Right ventricle myocardium inferior (tissue), 1 donor: ENCODE measurements around the gene SORCS3. TPM values are rescaled to one million over a fixed set of nuclear protein-coding genes. Genes with fewer than 3 reads are reported as not detected.

Experiments
- ATAC-seq: fragments of 200-7000 bp; cut with Tn5 transposase; one replicate; pipeline ENCODE4 v1.9.1; 2020; ENCODE audit warnings: mild to moderate bottlenecking, moderate library complexity
- DNase-seq: peaks from one replicate; pipeline ENCODE4 v3.0.0; 2021; ENCODE audit errors: missing footprints
- intact Hi-C: fragments of 100-400 bp; cut with DNase I; formaldehyde crosslinking; loops from one replicate; pipeline ENCODE4 v1.11.0; 2022
- total RNA-seq: library from RNA; stranded (reverse); fragmentation: NEBNext Ultra II Directional; extraction: Animal tissue kit (Norgen Biotek cat#: 25700); gene quantifications from one replicate; pipeline ENCODE4 v1.2.1, GENCODE V29; 2021
- donor health status: DM: no; HTN: yes; CAD: no; lungs with severe emphysema.

SORCS3 gene
- total RNA-seq, 1 donor from 2014 or later, result 0.08 TPM

DNA sequence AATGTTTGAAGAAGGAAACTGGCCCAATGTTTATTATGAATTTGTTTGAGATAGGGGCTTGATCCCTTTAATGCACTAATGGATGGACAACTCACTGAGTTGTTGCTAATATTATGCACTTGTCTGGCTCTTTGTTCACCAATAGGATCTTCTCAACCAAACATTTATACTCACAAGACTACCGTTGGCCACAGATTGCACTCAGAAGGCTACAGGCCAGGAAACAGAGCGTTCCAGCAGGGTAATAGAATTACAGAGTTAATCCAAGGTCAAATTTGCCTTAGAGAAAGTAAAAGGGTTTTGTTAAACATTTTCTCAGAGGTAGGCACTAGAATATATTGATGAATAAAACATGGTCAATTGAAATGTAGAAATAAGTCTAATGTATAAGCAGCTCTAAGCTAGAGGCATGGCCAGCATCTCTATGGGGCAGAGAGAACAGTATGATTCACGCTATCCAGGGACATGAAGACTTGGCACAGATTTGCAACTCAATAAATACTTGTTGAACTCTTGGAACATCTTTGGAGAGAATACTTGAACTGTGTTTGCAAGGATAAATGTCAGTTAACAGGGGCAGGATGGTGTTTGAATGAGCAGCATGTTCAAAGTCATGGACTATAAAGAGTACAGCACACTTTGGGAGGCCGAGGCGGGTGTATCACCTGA lies 606.9 kb downstream of the SORCS3 start:
- intact Hi-C loops, result no loop called here
- ATAC-seq (peak; percentile 61), DNase-seq (no peak)

DNA sequence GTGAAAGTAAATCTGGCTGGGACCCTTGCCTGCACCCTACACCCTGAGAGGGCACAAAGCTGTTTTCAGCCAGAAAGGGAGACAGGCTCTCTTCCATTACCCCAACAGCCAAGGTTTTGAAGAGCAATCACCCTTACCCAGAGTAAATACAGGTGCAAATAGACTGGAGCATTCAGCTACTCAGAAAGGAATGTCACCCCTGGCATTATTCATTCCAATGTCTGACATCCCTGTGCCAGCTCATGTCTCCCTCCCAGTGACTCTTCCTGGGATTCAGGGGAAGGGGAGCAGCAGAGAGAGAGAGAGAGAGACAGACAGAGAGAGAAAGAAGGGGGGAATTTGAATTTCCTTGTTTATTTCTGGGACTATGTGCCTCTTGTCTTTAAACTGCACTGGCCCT lies 611.8 kb downstream of the SORCS3 start:
- ATAC-seq (no peak), DNase-seq (no peak)
- intact Hi-C loops, result loop anchor here (5.0 kb wide), 1 partner anchor 116 kb away; no protein-coding TSS in a partner anchor

DNA sequence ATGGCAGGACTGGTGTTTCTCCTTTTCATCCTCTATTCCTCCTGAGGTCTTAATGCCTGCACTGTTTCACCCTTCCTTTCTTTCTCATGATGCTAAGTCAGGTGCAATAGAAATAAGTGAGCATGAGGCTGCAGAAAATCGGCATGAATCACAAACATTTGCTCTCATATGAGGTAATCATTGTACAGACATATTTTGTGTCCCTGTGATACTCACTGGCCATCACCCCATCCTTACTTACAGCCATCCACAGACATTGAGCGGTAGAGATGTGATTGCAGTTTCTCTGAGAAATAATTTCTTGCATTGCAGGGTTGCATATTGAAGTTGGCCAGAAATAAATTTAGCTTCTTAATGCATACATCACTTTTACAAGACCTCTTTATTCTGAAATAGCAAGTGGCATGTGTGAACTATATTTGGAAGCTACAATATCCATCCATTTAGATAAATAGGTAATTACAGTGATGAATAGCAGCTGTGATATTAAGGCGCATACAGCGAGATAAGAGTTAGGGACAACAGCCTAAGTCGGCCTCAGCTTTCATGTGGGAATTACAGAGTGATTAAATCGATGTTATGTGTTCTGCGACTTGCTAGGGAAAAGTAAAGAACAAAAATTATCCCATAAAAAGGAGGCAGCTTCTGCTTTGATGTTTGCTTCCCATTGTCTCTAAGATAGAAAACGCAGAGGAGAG lies 612.6 kb downstream of the SORCS3 start:
- DNase-seq (no peak), ATAC-seq (no peak)
- intact Hi-C loops, result loop anchor here (5.0 kb wide), 1 partner anchor 116 kb away; no protein-coding TSS in a partner anchor

DNA sequence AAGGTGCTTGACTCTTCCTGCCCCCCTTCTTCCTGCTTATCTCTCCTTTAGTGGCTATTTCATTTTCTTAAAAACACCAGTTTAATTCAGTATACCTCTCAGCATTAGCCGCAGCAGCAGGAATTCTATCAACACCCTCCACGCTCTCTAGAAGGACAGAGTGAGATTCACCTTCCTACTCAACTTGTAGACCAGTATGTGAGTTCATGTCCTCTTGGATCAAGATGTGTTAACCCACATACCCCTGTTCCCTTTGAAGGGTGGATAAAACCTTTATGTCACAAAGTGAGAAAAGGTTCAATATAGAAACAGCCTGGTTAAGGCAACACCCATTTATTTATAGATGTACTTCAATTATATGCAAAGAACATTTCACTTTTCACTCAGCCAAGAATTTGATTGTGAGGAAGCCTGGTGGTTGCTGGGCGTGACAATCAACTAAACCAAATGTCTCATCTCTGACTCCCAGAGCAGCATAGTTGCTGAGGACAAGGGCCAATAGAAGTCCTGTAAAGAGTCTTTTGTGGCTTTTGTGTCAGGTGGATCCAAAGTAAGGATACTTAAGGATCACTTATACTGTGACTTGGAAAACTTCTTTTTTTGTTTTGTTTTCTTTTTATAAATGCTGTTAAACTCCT lies 617.1 kb downstream of the SORCS3 start:
- peak; percentile 77 for ATAC-seq
- no peak for DNase-seq
- intact Hi-C loops, result no loop called here

DNA sequence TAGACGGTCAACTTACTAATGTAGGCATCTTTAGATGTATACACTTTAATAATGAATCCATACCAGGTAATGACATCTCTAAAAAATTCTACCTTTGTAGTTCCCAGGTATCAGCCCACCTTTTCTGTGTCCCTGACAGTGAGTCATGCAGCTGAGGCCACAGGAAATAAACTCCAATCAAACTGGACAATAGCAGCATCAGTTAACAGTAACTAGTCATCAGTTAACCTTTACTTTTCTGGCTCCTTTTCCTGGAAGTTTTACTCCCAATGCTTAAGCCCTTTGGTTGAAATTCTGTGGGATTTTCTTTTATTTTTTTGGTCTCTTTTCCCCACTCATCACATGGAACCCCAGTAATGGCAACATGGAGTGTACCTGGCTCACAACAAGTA lies 617.6 kb downstream of the SORCS3 start:
- intact Hi-C loops, result no loop called here
- DNase-seq, result no peak
- no peak for ATAC-seq

DNA sequence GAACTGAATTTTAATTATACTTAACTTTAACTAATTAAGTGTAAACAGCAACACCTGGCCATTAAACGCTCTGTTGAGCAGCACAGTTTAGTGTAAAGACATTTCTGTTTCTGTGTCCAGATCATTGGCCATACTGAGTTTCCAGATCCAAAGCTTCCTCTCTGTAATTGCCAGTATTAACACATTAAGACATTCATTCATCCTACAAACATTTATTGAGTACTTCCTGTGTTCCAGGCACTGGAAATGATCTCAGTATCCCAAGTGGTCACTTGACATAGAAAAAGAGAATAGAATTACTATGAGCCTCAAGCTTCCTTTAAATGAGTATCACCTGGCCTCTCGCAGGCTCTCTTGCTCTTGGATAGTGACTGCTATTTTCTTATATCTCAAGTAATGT lies 618.1 kb downstream of the SORCS3 start:
- no peak for ATAC-seq
- intact Hi-C loops, result no loop called here
- no peak for DNase-seq

DNA sequence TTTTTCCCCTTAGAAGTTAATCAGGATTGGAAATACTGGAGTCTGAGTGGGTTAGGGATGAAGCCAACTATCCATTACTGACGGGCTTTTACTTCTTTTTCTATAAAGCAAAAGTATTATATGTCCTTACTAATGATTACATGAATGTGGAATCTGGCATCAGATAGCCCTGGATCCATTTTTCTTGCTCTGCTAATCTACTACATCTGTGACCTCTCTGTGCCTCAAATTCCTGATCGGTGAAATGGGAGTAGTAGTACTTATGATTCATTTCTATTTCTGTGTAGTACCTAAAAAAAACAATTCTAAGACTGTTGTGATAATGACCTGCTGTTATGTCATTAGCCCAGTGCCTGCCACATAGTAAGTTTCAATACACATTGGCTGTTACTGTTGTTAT lies 621.6 kb downstream of the SORCS3 start:
- ATAC-seq (no peak), DNase-seq (no peak)
- intact Hi-C loops, result loop anchor here (10.0 kb wide), 1 partner anchor 432 kb away; no protein-coding TSS in a partner anchor

DNA sequence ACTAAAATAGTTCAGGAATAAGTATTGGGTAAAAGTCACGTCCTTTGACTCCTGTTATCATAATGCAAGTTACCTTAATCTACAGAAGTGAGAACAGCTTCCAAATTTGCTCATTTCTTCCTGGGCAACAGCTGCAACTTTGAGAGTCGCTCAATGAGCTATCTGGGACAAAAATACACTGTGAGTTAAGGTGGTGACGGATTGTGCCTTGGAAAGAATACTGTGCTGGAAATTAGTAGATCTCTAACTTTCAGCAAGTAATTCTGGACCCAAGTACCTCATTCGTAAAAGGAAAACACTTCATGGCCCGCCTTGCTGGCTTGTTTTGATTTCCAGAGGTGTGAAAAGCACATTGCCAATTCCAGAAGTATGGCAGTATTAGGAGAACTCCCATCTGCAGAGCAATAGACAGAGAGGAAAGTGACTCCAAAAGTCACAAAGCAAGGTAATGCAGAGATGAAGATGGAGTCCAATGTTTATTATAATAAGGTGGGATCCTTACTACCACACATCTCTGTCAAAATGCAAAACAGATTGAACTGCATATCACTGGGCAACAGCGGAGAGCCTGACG lies 626.0 kb downstream of the SORCS3 start:
- intact Hi-C loops, result loop anchor here (10.0 kb wide), 1 partner anchor 428 kb away; no protein-coding TSS in a partner anchor

DNA sequence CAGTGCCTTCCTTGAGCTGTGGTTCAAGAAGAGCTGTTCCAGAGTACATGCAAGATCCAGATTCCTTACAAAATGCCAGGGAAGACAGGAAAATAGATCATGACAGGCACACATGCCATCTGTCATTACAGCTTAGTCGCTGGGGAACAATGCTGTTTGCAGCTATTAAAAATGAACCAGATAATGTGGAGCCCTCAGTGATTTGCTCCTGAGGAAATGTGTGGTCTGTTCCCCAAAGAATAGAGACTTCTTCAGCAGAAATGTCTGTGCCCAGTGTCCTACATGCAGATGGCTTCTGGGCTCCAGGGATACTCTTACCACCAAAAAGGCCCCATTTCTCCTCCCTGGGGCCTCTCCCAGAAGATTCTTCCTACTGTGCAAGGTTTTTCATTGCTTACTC lies 627.9 kb downstream of the SORCS3 start:
- ATAC-seq, result no peak
- no peak for DNase-seq
- intact Hi-C loops, result loop anchor here (10.0 kb wide), 1 partner anchor 426 kb away; no protein-coding TSS in a partner anchor

More for the DNA sequence above, 626.0 kb downstream of the SORCS3 start:
- DNase-seq (no peak), ATAC-seq (peak; percentile 62)

DNA sequence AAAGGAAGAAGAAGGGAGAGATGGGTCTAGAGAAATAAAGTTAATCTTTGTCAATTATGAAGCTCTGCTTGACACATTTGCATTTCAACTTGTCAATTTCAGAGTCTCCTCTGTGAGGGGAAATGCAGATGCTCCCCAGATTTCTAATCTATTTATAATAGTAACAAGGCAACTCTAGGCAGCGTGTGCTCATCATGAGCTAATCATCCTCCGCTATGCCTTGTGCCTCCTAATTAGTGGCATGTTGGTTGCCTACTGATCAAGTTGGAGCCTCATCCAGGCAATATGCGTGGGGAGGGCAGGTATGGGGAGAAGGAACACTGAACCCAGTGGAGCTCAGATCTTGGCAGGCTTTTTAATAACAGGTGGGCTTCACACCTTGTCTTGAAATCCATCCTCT lies 628.6 kb downstream of the SORCS3 start:
- intact Hi-C loops, result loop anchor here (10.0 kb wide), 1 partner anchor 425 kb away; no protein-coding TSS in a partner anchor
- ATAC-seq, result no peak
- no peak for DNase-seq

DNA sequence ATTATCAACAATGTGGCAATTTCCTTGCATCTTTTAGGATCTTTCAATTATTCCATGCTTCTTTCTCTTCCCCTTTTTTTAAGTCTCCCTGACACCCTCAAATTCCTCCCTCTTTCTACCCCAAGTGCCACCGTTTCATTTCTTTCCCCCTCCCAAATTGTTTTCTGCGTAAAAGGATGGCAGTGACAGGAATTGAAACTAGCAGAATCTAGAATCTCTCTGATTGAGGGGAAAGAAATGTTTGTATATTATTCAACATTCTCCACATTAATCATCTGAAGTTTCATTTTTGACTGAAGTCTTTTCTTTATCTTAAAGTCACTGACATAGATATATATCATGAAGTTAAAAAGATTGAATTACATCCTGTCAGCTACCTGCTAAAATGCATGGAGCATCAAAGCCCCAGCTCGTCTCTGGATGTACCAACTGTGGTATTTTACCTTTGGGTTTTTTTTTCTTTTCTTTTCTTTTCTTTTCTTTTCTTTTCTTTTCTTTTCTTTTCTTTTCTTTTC lies 633.5 kb downstream of the SORCS3 start:
- ATAC-seq (no peak), DNase-seq (no peak)
- intact Hi-C loops, result no loop called here

DNA sequence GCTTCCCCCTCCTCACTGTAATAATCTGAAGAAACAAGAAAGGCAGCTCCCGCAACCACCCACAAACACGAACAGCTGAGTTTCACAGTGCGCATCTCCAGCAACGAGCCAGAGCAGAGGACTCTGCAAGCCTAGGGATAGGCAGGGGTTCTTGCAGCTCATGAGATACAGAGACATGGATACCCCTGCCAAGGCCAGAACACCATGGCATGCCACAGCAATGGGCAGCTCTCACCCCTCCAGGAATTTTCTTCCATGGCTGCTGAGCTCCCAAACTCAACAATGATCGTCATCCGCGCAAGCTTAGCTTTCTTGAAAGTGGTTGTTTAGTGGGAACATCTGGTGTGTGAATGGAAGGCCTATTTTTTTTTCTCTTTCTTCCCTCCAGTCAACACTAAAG lies 637.3 kb downstream of the SORCS3 start:
- DNase-seq (no peak), ATAC-seq (no peak)
- intact Hi-C loops, result no loop called here

DNA sequence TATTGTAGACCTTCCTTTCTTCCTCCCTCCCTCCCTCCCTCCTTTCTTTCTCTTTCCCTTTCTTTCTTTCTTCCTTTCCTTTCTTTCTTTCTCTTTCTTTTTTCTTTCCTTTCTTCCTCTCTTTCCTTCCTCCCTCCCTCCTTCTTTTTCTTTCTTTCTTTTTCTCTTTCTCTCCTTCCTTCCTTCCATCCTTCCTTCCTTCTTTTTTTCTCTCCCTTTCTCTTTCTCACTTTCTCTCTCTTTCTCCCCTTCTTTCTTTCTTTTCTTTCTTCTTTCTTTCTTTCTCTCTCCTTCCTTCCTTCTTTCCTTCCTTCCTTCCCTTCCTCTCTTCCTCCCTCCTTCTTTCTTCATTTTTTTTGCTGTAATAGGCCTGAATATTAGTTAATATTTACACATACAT lies 638.0 kb downstream of the SORCS3 start:
- DNase-seq (no peak), ATAC-seq (no peak)
- intact Hi-C loops, result no loop called here

DNA sequence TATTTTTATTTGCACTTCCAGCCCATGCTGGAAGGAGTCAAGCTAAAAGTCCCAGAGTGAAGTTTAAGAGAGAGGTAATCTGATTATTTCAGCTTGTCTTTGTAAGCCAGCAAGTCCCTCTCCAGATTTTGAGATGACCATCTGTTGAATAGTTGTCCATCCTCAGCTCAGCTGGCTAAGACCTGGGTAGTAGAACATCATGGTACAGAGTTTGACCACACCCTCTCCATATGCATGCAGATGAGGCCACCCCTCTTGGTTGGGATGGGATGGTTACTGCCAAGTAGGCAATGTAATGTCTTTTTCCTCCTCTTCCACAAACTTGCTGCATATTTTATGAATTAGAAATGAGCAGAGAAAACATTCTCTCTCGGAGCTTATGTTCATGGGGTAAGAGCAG lies 639.8 kb downstream of the SORCS3 start:
- no peak for ATAC-seq
- DNase-seq, result no peak
- intact Hi-C loops, result no loop called here

DNA sequence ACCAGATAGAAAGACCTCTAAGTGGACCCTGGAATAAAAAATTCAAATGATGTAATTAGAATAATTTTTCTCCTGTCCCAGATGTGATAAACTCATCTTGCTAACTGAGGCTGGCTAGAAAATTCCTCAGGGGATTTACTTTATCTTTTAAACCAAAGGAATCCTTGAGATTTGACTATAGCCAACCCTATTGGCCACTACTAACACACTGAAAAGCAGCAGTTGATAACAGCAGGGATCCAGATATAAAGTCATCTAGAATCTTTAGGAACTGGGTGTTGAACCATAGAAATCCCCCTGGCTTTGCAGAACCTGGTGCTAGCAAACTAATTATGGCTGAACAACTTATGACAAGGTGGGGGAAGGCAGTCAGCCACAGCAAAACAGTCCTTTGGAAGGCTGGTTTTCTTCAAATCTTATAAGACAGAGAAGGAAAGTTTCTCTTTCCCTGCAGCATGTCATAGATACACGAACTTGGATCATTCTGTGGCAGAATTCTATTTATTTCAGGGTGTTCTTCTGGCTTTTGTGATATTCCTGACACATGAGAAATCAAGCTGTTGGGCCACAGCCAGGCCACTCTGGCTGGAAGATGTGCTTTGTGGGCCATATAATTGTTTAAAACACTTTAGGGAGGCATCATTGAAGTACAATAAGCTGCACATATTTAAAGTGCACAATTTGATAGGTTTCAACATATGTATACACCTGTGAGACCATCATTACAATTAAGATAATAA lies 643.6 kb downstream of the SORCS3 start:
- no peak for DNase-seq
- no peak for ATAC-seq
- intact Hi-C loops, result no loop called here

DNA sequence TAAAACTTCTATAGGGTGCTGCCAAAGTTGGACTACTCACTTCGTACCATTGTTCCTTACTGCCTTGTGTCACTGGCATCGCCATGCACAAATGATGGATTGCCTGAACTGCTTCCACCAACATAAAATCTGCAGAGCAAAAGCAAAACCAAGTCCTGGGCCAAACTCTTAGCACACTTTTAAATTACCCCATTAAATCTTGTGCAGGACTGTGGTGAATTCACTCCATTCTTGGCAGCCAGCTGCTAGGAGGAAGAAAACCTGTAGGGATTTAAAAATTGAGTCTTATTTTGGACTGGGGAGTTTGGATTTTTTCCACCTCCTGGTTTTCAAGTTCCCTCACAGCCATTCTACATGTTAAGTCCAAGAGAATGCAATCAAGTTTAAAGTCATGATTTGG lies 646.9 kb downstream of the SORCS3 start:
- intact Hi-C loops, result no loop called here
- ATAC-seq, result no peak
- no peak for DNase-seq

DNA sequence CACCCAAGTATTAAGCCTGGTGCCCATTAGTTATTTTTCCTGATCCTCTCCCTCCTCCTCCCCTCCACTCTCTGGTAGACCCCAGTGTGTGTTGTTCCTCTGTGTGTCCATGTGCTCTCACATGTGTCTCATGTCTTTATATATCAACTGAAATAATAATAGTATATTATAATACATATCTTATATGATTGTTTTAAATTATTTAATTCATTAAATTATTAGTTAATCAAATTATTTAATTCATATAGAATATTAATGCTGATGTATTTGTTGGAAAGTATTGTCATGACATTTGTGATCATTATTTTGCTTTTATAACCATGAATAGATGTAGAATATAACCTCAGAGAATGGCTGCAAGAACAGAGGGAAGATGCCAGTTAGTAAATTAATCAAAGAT lies 647.5 kb downstream of the SORCS3 start:
- DNase-seq (no peak), ATAC-seq (no peak)
- intact Hi-C loops, result no loop called here

DNA sequence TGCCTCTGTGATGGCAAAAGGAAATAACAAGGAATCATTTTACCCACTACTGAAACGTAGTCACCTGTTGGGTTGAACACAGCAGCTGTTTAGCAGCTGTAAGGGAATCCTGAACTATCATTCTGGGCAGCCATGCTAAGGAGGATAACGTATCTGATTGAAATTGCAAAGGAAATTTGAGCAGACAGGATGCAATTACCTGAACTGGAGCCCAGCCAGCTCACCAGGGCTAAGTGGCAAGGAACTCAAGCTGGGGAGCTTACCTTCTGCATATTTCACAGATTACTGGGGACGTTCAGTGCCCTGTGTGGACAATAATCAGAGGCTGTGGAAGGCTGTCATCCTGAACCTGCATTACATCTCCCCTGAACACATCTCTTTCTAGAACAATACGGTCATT lies 650.5 kb downstream of the SORCS3 start:
- intact Hi-C loops, result no loop called here
- DNase-seq (no peak), ATAC-seq (no peak)

DNA sequence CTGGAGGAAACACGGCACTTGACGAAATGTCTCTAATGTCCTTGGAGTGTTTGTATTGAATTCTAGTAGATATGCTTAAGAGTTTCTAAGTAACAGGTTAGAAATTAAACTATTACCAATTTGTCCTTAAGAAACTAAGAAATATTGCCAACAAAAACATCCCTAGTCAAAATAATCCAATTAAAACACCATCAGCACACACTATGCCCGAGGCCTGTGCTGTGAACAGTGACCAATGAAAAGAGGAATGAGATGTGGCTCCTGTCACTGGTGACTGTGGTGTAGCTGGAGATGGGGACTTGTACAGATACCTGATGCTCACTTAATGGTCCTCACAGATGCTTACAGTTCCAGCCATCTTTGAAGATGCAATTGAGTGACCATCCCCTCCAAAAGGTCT lies 651.1 kb downstream of the SORCS3 start:
- DNase-seq, result no peak
- intact Hi-C loops, result no loop called here
- no peak for ATAC-seq
